ENCODE measurements around the gene SCN10A. TPM values are rescaled to one million over a fixed set of nuclear protein-coding genes. Genes with fewer than 3 reads are reported as not detected.

SCN10A gene
- polyA plus RNA-seq, 1 of the 3 experiments (the other 2 are of a cell fraction), result not detected

- Histone ChIP-seq H3K9ac (no peak overlapping the region), H3K27me3 (ENCODE audit: insufficient read depth) (no peaks in the 10 kb centered on the region), H3K4me1 (ENCODE audit: control insufficient read depth in 1 of 2, insufficient read depth in 2 of 2, low read depth in 1 of 2, low read length in 1 of 2) (peaks cover 0 to 35% of the 10 kb centered on the region in 2 experiments; a peak in 3 of 4 replicates), H3K9me2 (no peaks in the 10 kb centered on the region), H3K79me2 (ENCODE audit: insufficient read depth) (no peaks in the 10 kb centered on the region), H3F3A (replicated peaks; ENCODE audit: insufficient read depth) (no peaks in the 10 kb centered on the region), H4K20me1 (ENCODE audit: insufficient read depth) (no peaks in the 10 kb centered on the region), H3K36me3 (replicated peaks in 1 of 2; ENCODE audit: control insufficient read depth in 1 of 2, insufficient read depth in 2 of 2, low read length in 1 of 2) (no peaks in the 10 kb centered on the region), H3K9me3 (no peaks in the 10 kb centered on the region), H3K27ac (ENCODE audit: low read depth in 2 of 2, low read length in 1 of 2) (no peak overlapping the region), H3K4me3 (ENCODE audit: low read depth in 2 of 2, low read length in 1 of 2) (no peak overlapping the region), H3K4me2 (no peak overlapping the region), H2AFZ (ENCODE audit: low read depth) (no peak overlapping the region)
- ChIA-PET POLR2A (no interaction called here), CTCF (interaction anchor here (1.0 to 7.6 kb wide), 4 partner anchors 11 to 303 kb away, joined by 3 to 38 read pairs (median 5); no protein-coding TSS in a partner anchor)
- no peak for DNase-seq
- TF ChIP-seq, protein P1, sequence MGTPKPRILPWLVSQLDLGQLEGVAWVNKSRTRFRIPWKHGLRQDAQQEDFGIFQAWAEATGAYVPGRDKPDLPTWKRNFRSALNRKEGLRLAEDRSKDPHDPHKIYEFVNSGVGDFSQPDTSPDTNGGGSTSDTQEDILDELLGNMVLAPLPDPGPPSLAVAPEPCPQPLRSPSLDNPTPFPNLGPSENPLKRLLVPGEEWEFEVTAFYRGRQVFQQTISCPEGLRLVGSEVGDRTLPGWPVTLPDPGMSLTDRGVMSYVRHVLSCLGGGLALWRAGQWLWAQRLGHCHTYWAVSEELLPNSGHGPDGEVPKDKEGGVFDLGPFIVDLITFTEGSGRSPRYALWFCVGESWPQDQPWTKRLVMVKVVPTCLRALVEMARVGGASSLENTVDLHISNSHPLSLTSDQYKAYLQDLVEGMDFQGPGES (IDR thresholded peaks at IDR 0.05; ENCODE audit: low read depth, low read length), result no peak
- TF ChIP-seq ELF1 (IDR thresholded peaks at IDR 0.05), result no peak
- TF ChIP-seq EZH2phosphoT487 (IDR thresholded peaks at IDR 0.05; ENCODE audit: borderline replicate concordance, low read depth), result no peak
- no peak for TF ChIP-seq ZBTB33 (IDR thresholded peaks at IDR 0.05; ENCODE audit: borderline replicate concordance, low read depth)
- TF ChIP-seq, protein P2, sequence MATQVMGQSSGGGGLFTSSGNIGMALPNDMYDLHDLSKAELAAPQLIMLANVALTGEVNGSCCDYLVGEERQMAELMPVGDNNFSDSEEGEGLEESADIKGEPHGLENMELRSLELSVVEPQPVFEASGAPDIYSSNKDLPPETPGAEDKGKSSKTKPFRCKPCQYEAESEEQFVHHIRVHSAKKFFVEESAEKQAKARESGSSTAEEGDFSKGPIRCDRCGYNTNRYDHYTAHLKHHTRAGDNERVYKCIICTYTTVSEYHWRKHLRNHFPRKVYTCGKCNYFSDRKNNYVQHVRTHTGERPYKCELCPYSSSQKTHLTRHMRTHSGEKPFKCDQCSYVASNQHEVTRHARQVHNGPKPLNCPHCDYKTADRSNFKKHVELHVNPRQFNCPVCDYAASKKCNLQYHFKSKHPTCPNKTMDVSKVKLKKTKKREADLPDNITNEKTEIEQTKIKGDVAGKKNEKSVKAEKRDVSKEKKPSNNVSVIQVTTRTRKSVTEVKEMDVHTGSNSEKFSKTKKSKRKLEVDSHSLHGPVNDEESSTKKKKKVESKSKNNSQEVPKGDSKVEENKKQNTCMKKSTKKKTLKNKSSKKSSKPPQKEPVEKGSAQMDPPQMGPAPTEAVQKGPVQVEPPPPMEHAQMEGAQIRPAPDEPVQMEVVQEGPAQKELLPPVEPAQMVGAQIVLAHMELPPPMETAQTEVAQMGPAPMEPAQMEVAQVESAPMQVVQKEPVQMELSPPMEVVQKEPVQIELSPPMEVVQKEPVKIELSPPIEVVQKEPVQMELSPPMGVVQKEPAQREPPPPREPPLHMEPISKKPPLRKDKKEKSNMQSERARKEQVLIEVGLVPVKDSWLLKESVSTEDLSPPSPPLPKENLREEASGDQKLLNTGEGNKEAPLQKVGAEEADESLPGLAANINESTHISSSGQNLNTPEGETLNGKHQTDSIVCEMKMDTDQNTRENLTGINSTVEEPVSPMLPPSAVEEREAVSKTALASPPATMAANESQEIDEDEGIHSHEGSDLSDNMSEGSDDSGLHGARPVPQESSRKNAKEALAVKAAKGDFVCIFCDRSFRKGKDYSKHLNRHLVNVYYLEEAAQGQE (IDR thresholded peaks at IDR 0.05; ENCODE audit: low read depth, low read length), result no peak
- 33% methylated on average over 1 of the region's 1 CpG for WGBS (ENCODE audit: low lambda C conversion rate)
Observed at GRCh38 chr3:38728008-38728407, 88.0 kb downstream of the SCN10A start.

- DNase-seq, result no peak
- H4K20me1 ChIP-seq (ENCODE audit: insufficient read depth), result no peaks in the 10 kb centered on the region
- no peak overlapping the region for H3K4me3 ChIP-seq (ENCODE audit: low read depth in 2 of 2, low read length in 1 of 2)
- H3K79me2 ChIP-seq (ENCODE audit: insufficient read depth), result no peaks in the 10 kb centered on the region
- POLR2A ChIA-PET, result no interaction called here
- H3K27me3 ChIP-seq (ENCODE audit: insufficient read depth), result no peaks in the 10 kb centered on the region
- no peaks in the 10 kb centered on the region for H3K36me3 ChIP-seq (replicated peaks in 1 of 2; ENCODE audit: control insufficient read depth in 1 of 2, insufficient read depth in 2 of 2, low read length in 1 of 2)
- H3K9me2 ChIP-seq, result no peaks in the 10 kb centered on the region
- H3F3A ChIP-seq (replicated peaks; ENCODE audit: insufficient read depth), result peaks cover 4% of the 10 kb centered on the region
- no peak overlapping the region for H3K4me2 ChIP-seq
- CTCF ChIA-PET, result interaction anchor here (0.7 to 7.6 kb wide), 8 partner anchors 9 to 304 kb away, joined by 3 to 38 read pairs (median 5); no protein-coding TSS in a partner anchor
- H3K4me1 ChIP-seq (ENCODE audit: control insufficient read depth in 1 of 2, insufficient read depth in 2 of 2, low read depth in 1 of 2, low read length in 1 of 2), result peaks cover 0 to 42% of the 10 kb centered on the region in 2 experiments; a peak in 3 of 4 replicates
- no peak overlapping the region for H2AFZ ChIP-seq (ENCODE audit: low read depth)
- 40% methylated on average over 7 of the region's 7 CpGs for WGBS (ENCODE audit: low lambda C conversion rate)
- no peak overlapping the region for H3K27ac ChIP-seq (ENCODE audit: low read depth in 2 of 2, low read length in 1 of 2)
- no peak overlapping the region for H3K9ac ChIP-seq
- H3K9me3 ChIP-seq, result no peaks in the 10 kb centered on the region
- TF ChIP-seq PBX3 (IDR thresholded peaks at IDR 0.05) (no peak), FOXM1 (IDR thresholded peaks at IDR 0.05; ENCODE audit: low read depth) (no peak), TEAD4 (IDR thresholded peaks at IDR 0.05; ENCODE audit: borderline replicate concordance, insufficient read depth) (no peak), GABPA (IDR thresholded peaks at IDR 0.05; ENCODE audit: low read depth) (no peak), GATA2 (CRISPR knock-in tag; IDR thresholded peaks at IDR 0.05) (no peak), FOSL2 (IDR thresholded peaks at IDR 0.05; ENCODE audit: borderline replicate concordance, low read depth) (no peak), EZH2phosphoT487 (IDR thresholded peaks at IDR 0.05; ENCODE audit: borderline replicate concordance, low read depth) (no peak), RAD21 (IDR thresholded peaks at IDR 0.05; ENCODE audit: low read length) (no peak), NFIC (IDR thresholded peaks at IDR 0.05; ENCODE audit: borderline replicate concordance) (no peak), YY1 (IDR thresholded peaks at IDR 0.05; ENCODE audit: low read depth) (no peak), POLR2AphosphoS5 (IDR thresholded peaks at IDR 0.05; ENCODE audit: low read depth, low read length) (no peak), RCOR1 (IDR thresholded peaks at IDR 0.05; ENCODE audit: low read length) (no peak), MAX (IDR thresholded peaks at IDR 0.05; ENCODE audit: low read depth) (no peak), NRF1 (IDR thresholded peaks at IDR 0.05; ENCODE audit: low read depth, low read length) (no peak)
- TF ChIP-seq, protein P1 (IDR thresholded peaks at IDR 0.05; ENCODE audit: low read depth, low read length), result no peak
Observed at GRCh38 chr3:38726751-38727150, 89.3 kb downstream of the SCN10A start.

Measured in SK-N-SH (cell line).